Neural cell (in vitro differentiated cells): ENCODE measurements around the gene SLC12A4. TPM values are rescaled to one million over a fixed set of nuclear protein-coding genes. Genes with fewer than 3 reads are reported as not detected.

ENCODE experiments used
- H2AFZ ChIP-seq: fragments of 200-600, 300-800 bp; sonication (generic), shearing (Covaris generic); 2 replicates; pipeline ENCODE4 v1.6.0; 2014; ENCODE audit warnings: low read depth, mild to moderate bottlenecking, antibody characterized with exemption, low read length, moderate library complexity
- H3F3A ChIP-seq: fragments of 200-600 bp; shearing (Covaris generic); 2 replicates; pipeline ENCODE4 v1.6.1; 2016; ENCODE audit warnings: mild to moderate bottlenecking, moderate library complexity, mixed read lengths, antibody characterized with exemption, low read length; ENCODE audit not compliant: insufficient read depth, poor library complexity, severe bottlenecking
- H3K27ac ChIP-seq: fragments of 200-600, 300-800 bp; sonication (generic), shearing (Covaris generic); 2 replicates; pipeline ENCODE4 v1.5.1; 2014; ENCODE audit warnings: mild to moderate bottlenecking, low read length, moderate library complexity
- H3K27me3 ChIP-seq: fragments of 300-800, 200-600 bp; sonication (generic), shearing (Covaris generic); 2 replicates; pipeline ENCODE4 v1.6.0; 2014; ENCODE audit warnings: mild to moderate bottlenecking, low read depth, low read length, moderate library complexity; ENCODE audit not compliant: insufficient read depth
- H3K36me3 ChIP-seq: fragments of 300-800, 200-600 bp; sonication (generic), shearing (Covaris generic); 2 replicates; pipeline ENCODE4 v1.5.1; 2014; ENCODE audit warnings: mild to moderate bottlenecking, antibody characterized with exemption, low read length, moderate library complexity; ENCODE audit not compliant: insufficient read depth
- H3K4me2 ChIP-seq: fragments of 300-800, 200-600 bp; sonication (generic), shearing (Covaris generic); 2 replicates; pipeline ENCODE4 v1.6.0; 2014; ENCODE audit warnings: mild to moderate bottlenecking, low read length
- H3K4me3 ChIP-seq: fragments of 300-800, 200-600 bp; sonication (generic), shearing (Covaris generic); 2 replicates; pipeline ENCODE4 v1.5.1; 2014; ENCODE audit warnings: mild to moderate bottlenecking, low read length, moderate library complexity
- H3K79me2 ChIP-seq: fragments of 200-600 bp; shearing (Covaris generic); replicated peaks from 2 replicates; pipeline ENCODE4 v1.6.0; 2014; ENCODE audit warnings: mild to moderate bottlenecking, low read length, moderate library complexity; ENCODE audit not compliant: insufficient read depth
- H3K9ac ChIP-seq: fragments of 300-800, 200-600 bp; sonication (generic), shearing (Covaris generic); 2 replicates; pipeline ENCODE4 v1.6.1; 2016; ENCODE audit warnings: mild to moderate bottlenecking, low read length, mixed read lengths
- H3K9me2 ChIP-seq: fragments of 200-600 bp; shearing (Covaris generic); 2 replicates; pipeline ENCODE4 v1.6.1; 2016; ENCODE audit warnings: mild to moderate bottlenecking, low read length, mixed read lengths; ENCODE audit not compliant: insufficient read depth
- H3K9me3 ChIP-seq: fragments of 200-600, 300-800 bp; sonication (generic), shearing (Covaris generic); 2 replicates; pipeline ENCODE4 v1.6.1; 2016; ENCODE audit warnings: mild to moderate bottlenecking, mixed run types, low read length, moderate library complexity, mixed read lengths
- H4K20me1 ChIP-seq: fragments of 200-600 bp; shearing (Covaris generic); 2 replicates; pipeline ENCODE4 v1.6.1; 2016; ENCODE audit warnings: mild to moderate bottlenecking, mixed run types; ENCODE audit not compliant: insufficient read depth
- CTCF ChIP-seq: fragments of 450-650 bp; IDR thresholded peaks from 2 replicates; pipeline ENCODE4 v1.5.1; 2014; ENCODE audit warnings: antibody characterized with exemption, mild to moderate bottlenecking, moderate library complexity; ENCODE audit not compliant: poor library complexity, severe bottlenecking
- EP300 ChIP-seq: fragments of 450-650 bp; conservative IDR thresholded peaks from 2 replicates; pipeline ENCODE4 v1.6.1; 2014; ENCODE audit warnings: antibody characterized with exemption, mild to moderate bottlenecking, moderate library complexity; ENCODE audit not compliant: poor library complexity, severe bottlenecking
- EZH2 ChIP-seq: fragments of 200-600, 300-800 bp; shearing (Covaris generic), sonication (generic); IDR thresholded peaks from 2 replicates; pipeline ENCODE4 v1.6.1; 2014; ENCODE audit warnings: antibody characterized with exemption, low read length, borderline replicate concordance, mild to moderate bottlenecking; ENCODE audit not compliant: insufficient read depth, poor library complexity, severe bottlenecking
- MXI1 ChIP-seq: fragments of 450-650 bp; conservative IDR thresholded peaks from 2 replicates; pipeline ENCODE4 v1.6.1; 2014; ENCODE audit warnings: antibody characterized with exemption, mild to moderate bottlenecking; ENCODE audit not compliant: poor library complexity, severe bottlenecking
- POLR2AphosphoS5 ChIP-seq: IDR thresholded peaks from 2 replicates; pipeline ENCODE4 v1.6.1; 2012
- RAD21 ChIP-seq: fragments of 450-650 bp; conservative IDR thresholded peaks from 2 replicates; pipeline ENCODE4 v1.6.1; 2014; ENCODE audit warnings: antibody characterized with exemption, mild to moderate bottlenecking, moderate library complexity
- SMC3 ChIP-seq: fragments of 450-650 bp; conservative IDR thresholded peaks from 2 replicates; pipeline ENCODE4 v1.6.1; 2014; ENCODE audit warnings: antibody characterized with exemption, mild to moderate bottlenecking, moderate library complexity; ENCODE audit not compliant: poor library complexity
- TAF1 ChIP-seq: IDR thresholded peaks from 2 replicates; pipeline ENCODE4 v1.6.1; 2012; ENCODE audit warnings: low read depth
- polyA plus RNA-seq: library from polyadenylated mRNA; depleted of rRNA; stranded (reverse); fragments of >200 nt; gene quantifications from 2 replicates; pipeline ENCODE4 v1.2.3, GENCODE V29; 2014
- TF ChIP-seq, protein P1 (sequence below): IDR thresholded peaks from 2 replicates; pipeline ENCODE4 v1.6.1; 2012; ENCODE audit warnings: borderline replicate concordance

The SLC12A4 gene
- polyA plus RNA-seq, 1 donor from 2014 or later, result 0.11 TPM

GRCh38 chr16:67922740-67923139 lies 45.7 kb downstream of the SLC12A4 start:
- no peak overlapping the region for H3K9ac ChIP-seq
- no peaks in the 10 kb centered on the region for H3K9me3 ChIP-seq
- H2AFZ ChIP-seq, result no peak overlapping the region
- no peak overlapping the region for H3K27ac ChIP-seq
- no peaks in the 10 kb centered on the region for H3F3A ChIP-seq
- no peaks in the 10 kb centered on the region for H4K20me1 ChIP-seq
- H3K36me3 ChIP-seq, result no peaks in the 10 kb centered on the region
- no peaks in the 10 kb centered on the region for H3K79me2 ChIP-seq
- TF ChIP-seq CTCF, result no peak
- TF ChIP-seq RAD21, result no peak
- TF ChIP-seq POLR2AphosphoS5, result no peak
- TF ChIP-seq TAF1, result no peak
- TF ChIP-seq EP300, result no peak
- TF ChIP-seq SMC3, result no peak
- no peak for TF ChIP-seq MXI1
- TF ChIP-seq, protein P1, sequence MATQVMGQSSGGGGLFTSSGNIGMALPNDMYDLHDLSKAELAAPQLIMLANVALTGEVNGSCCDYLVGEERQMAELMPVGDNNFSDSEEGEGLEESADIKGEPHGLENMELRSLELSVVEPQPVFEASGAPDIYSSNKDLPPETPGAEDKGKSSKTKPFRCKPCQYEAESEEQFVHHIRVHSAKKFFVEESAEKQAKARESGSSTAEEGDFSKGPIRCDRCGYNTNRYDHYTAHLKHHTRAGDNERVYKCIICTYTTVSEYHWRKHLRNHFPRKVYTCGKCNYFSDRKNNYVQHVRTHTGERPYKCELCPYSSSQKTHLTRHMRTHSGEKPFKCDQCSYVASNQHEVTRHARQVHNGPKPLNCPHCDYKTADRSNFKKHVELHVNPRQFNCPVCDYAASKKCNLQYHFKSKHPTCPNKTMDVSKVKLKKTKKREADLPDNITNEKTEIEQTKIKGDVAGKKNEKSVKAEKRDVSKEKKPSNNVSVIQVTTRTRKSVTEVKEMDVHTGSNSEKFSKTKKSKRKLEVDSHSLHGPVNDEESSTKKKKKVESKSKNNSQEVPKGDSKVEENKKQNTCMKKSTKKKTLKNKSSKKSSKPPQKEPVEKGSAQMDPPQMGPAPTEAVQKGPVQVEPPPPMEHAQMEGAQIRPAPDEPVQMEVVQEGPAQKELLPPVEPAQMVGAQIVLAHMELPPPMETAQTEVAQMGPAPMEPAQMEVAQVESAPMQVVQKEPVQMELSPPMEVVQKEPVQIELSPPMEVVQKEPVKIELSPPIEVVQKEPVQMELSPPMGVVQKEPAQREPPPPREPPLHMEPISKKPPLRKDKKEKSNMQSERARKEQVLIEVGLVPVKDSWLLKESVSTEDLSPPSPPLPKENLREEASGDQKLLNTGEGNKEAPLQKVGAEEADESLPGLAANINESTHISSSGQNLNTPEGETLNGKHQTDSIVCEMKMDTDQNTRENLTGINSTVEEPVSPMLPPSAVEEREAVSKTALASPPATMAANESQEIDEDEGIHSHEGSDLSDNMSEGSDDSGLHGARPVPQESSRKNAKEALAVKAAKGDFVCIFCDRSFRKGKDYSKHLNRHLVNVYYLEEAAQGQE, result no peak
- TF ChIP-seq EZH2, result no peak
- H3K4me3 ChIP-seq, result no peak overlapping the region
- no peaks in the 10 kb centered on the region for H3K9me2 ChIP-seq
- no peaks in the 10 kb centered on the region for H3K27me3 ChIP-seq
- H3K4me2 ChIP-seq, result no peak overlapping the region

- TF ChIP-seq POLR2AphosphoS5 (no peak), EZH2 (no peak), MXI1 (no peak), SMC3 (no peak), RAD21 (no peak), TAF1 (no peak), EP300 (no peak), CTCF (no peak)
- TF ChIP-seq, protein P1, result no peak
- Histone ChIP-seq H3K27me3 (no peaks in the 10 kb centered on the region), H3K9me3 (no peaks in the 10 kb centered on the region), H3K36me3 (no peaks in the 10 kb centered on the region), H3K79me2 (no peaks in the 10 kb centered on the region), H3K27ac (no peak overlapping the region), H3K9me2 (no peaks in the 10 kb centered on the region), H3K9ac (no peak overlapping the region), H2AFZ (no peak overlapping the region), H3F3A (no peaks in the 10 kb centered on the region), H3K4me3 (no peak overlapping the region), H4K20me1 (no peaks in the 10 kb centered on the region), H3K4me2 (no peak overlapping the region)
Observed at GRCh38 chr16:67922221-67922620, 46.2 kb downstream of the SLC12A4 start.
